OCI-LY1 (cell line): ENCODE data around the gene SORBS1.

Experiments used
- CTCF ChIP-seq: fragments of 200-600 bp; sonication (generic), shearing (Covaris generic); IDR thresholded peaks from 2 replicates; pipeline ENCODE4 v1.5.1; 2017; ENCODE audit warnings: mild to moderate bottlenecking, antibody characterized with exemption, low read length, moderate library complexity, mixed read lengths
- EZH2 ChIP-seq: fragments of 200-600 bp; sonication (generic), shearing (Covaris generic); IDR thresholded peaks from 2 replicates; pipeline ENCODE4 v1.8.0; 2017; ENCODE audit warnings: borderline replicate concordance, mixed run types, mild to moderate bottlenecking, antibody characterized with exemption, low read length, moderate library complexity, mixed read lengths

- TF ChIP-seq CTCF, result no peak
- TF ChIP-seq EZH2, result no peak
Measured at GRCh38 chr10:95556994-95557767, 4.0 kb downstream of the SORBS1 start.
